ENCODE data around the gene SCIN. TPM values are rescaled to one million over a fixed set of nuclear protein-coding genes. Genes with fewer than 3 reads are reported as not detected.

Gene SCIN
- total RNA-seq, 2 experiments from 2014 or later, result 1.6 to 1.7 TPM

GRCh38 chr7:12601302-12601869 is 30.9 kb downstream of the SCIN start:
- no peak for DNase-seq
- Mint-ChIP-seq H3K4me1 (no peaks in the 10 kb centered on the region), H3K27me3 (no peaks in the 10 kb centered on the region), H3K36me3 (ENCODE audit: low read depth) (no peaks in the 10 kb centered on the region), H3K9me3 (no peaks in the 10 kb centered on the region), H3K27ac (no peak overlapping the region), H3K4me3 (no peak overlapping the region)
- POLR2A ChIA-PET, result no interaction called here
- CTCF ChIA-PET, result no interaction called here

DNA sequence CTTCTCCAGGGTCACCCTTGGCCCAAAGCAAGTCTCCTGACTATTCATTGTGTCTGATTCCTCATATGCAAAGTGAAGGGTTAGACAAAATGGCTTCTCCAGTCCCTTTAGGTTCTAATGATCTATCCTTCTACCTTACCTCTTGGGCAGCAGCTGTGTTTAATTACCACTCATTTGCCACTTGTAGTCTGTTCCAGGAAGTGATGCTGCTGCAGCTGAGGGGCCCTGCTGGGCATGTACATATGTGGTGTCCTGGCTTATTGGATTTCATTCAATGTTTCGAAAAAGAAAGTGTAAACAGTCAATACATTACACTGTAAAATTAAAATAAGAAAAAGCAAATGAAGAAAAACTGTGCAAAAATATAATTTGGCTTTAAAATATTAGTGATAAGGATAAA is 36.6 kb downstream of the SCIN start:
- Mint-ChIP-seq H3K36me3 (ENCODE audit: low read depth) (no peaks in the 10 kb centered on the region), H3K4me1 (no peaks in the 10 kb centered on the region), H3K4me3 (no peak overlapping the region), H3K27me3 (peaks cover 5% of the 10 kb centered on the region), H3K9me3 (no peaks in the 10 kb centered on the region), H3K27ac (no peak overlapping the region)
- POLR2A ChIA-PET, result no interaction called here
- CTCF ChIA-PET, result no interaction called here
- no peak for DNase-seq

- no peak overlapping the region for H3K27ac Mint-ChIP-seq
- ChIA-PET CTCF (no interaction called here), POLR2A (no interaction called here)
- DNase-seq, result no peak
- no peaks in the 10 kb centered on the region for H3K4me1 Mint-ChIP-seq
- no peaks in the 10 kb centered on the region for H3K36me3 Mint-ChIP-seq (ENCODE audit: low read depth)
- H3K9me3 Mint-ChIP-seq, result no peaks in the 10 kb centered on the region
- H3K4me3 Mint-ChIP-seq, result no peak overlapping the region
- peaks cover 5% of the 10 kb centered on the region for H3K27me3 Mint-ChIP-seq
Observed at GRCh38 chr7:12609561-12609960, 39.0 kb downstream of the SCIN start.

DNA sequence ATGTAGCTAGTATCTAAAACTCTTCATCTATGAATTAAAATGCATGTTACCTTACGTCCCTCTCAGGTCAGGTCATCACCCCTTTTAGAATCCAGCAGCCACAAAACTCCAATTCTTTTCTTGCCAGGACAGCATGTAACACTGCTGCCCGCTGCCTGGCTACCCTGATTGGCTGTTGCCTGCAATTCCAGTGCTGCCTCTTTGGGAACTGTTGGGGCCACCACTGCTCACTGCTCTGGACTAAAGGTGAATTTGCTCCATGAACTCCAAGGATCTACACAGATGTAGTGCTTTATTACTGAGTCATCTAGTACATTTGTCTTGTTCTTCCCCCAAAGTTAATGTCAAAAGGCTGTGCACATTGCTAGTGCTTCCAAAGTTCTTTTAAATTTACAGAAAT is 40.4 kb downstream of the SCIN start:
- H3K4me3 Mint-ChIP-seq, result no peak overlapping the region
- H3K36me3 Mint-ChIP-seq (ENCODE audit: low read depth), result no peaks in the 10 kb centered on the region
- POLR2A ChIA-PET, result no interaction called here
- no peak overlapping the region for H3K27ac Mint-ChIP-seq
- CTCF ChIA-PET, result interaction anchor here (1.0 kb wide), 1 partner anchor 17 kb away, joined by 3 read pairs; no protein-coding TSS in a partner anchor
- H3K9me3 Mint-ChIP-seq, result no peaks in the 10 kb centered on the region
- peaks cover 8% of the 10 kb centered on the region for H3K27me3 Mint-ChIP-seq
- DNase-seq, result no peak
- H3K4me1 Mint-ChIP-seq, result no peaks in the 10 kb centered on the region

GRCh38 chr7:12612622-12613021 is 42.1 kb downstream of the SCIN start:
- Mint-ChIP-seq H3K9me3 (no peaks in the 10 kb centered on the region), H3K27ac (no peak overlapping the region), H3K4me3 (no peak overlapping the region), H3K4me1 (no peaks in the 10 kb centered on the region), H3K27me3 (peaks cover 8% of the 10 kb centered on the region), H3K36me3 (ENCODE audit: low read depth) (no peaks in the 10 kb centered on the region)
- CTCF ChIA-PET, result no interaction called here
- no peak for DNase-seq
- POLR2A ChIA-PET, result no interaction called here

- no peaks in the 10 kb centered on the region for H3K4me1 Mint-ChIP-seq
- H3K36me3 Mint-ChIP-seq (ENCODE audit: low read depth), result no peaks in the 10 kb centered on the region
- H3K27ac Mint-ChIP-seq, result no peak overlapping the region
- DNase-seq, result no peak
- ChIA-PET CTCF (no interaction called here), POLR2A (no interaction called here)
- H3K27me3 Mint-ChIP-seq, result peaks cover 3% of the 10 kb centered on the region
- no peaks in the 10 kb centered on the region for H3K9me3 Mint-ChIP-seq
- H3K4me3 Mint-ChIP-seq, result no peak overlapping the region
Observed at GRCh38 chr7:12619461-12620069, 49.0 kb downstream of the SCIN start.

DNA sequence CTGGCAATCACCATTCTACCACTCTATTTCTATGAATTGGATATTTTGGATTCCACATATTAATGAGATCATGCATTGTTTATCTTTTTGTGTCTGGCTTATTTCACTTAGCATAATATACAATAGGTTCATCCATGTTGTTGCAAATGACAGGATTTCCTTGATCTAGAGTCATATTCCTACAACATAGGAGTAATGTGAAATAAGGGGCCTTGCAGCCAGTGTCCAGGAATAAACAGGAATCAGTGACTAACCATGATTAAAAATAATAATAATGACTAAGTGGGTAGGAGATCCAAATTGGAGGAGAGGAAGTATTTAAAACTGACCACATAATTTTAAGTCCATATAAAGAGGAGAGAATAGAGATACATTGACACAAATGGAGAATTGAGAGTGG is 49.9 kb downstream of the SCIN start:
- H3K4me1 Mint-ChIP-seq, result no peaks in the 10 kb centered on the region
- ChIA-PET POLR2A (no interaction called here), CTCF (no interaction called here)
- no peaks in the 10 kb centered on the region for H3K36me3 Mint-ChIP-seq (ENCODE audit: low read depth)
- H3K27ac Mint-ChIP-seq, result no peak overlapping the region
- H3K9me3 Mint-ChIP-seq, result no peaks in the 10 kb centered on the region
- no peak overlapping the region for H3K4me3 Mint-ChIP-seq
- no peak for DNase-seq
- H3K27me3 Mint-ChIP-seq, result peaks cover under 1% of the 10 kb centered on the region

- CTCF ChIA-PET, result interaction anchor here (1.0 kb wide), 1 partner anchor 13 kb away, joined by 3 read pairs; no protein-coding TSS in a partner anchor
- Mint-ChIP-seq H3K4me1 (no peaks in the 10 kb centered on the region), H3K27me3 (peaks cover 5% of the 10 kb centered on the region), H3K9me3 (no peaks in the 10 kb centered on the region), H3K36me3 (ENCODE audit: low read depth) (no peaks in the 10 kb centered on the region), H3K27ac (no peak overlapping the region), H3K4me3 (no peak overlapping the region)
- POLR2A ChIA-PET, result no interaction called here
- DNase-seq, result no peak
Observed at GRCh38 chr7:12623223-12623622, 52.7 kb downstream of the SCIN start.

DNA sequence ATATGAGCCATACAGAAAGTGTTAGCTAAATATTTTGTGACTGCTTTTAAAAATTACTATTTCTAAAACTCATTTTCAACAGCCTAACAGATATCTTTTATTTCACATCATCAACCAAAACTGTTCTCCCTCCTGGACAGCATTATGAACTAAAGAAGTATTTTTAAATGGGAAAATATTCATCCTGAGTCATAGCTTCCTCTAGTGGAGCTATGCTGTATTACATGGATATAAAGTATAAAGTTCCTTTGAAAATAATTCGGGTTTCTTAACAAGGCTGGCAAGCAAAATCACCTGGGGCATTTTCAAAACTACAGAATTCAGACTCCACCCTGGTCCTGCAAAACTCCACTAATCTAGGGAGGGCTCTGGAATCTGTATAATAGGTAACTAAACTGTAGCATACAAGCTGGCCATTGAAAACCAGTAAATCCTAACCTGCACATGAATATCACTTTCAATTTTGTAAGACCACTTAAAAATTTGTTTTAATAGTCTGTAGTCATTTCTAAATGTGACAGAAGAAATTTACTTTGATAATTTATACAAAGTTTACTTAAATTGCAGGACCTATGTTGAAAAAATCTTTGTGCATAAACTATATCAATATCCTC is 53.5 kb downstream of the SCIN start:
- CTCF ChIA-PET, result interaction anchor here (1.0 kb wide), 1 partner anchor 12 kb away, joined by 3 read pairs; no protein-coding TSS in a partner anchor
- no peak overlapping the region for H3K27ac Mint-ChIP-seq
- H3K9me3 Mint-ChIP-seq, result no peaks in the 10 kb centered on the region
- peaks cover 5% of the 10 kb centered on the region for H3K27me3 Mint-ChIP-seq
- no peaks in the 10 kb centered on the region for H3K4me1 Mint-ChIP-seq
- H3K4me3 Mint-ChIP-seq, result no peak overlapping the region
- H3K36me3 Mint-ChIP-seq (ENCODE audit: low read depth), result no peaks in the 10 kb centered on the region
- DNase-seq, result no peak
- POLR2A ChIA-PET, result no interaction called here

GRCh38 chr7:12625836-12626235 is 55.3 kb downstream of the SCIN start:
- H3K9me3 Mint-ChIP-seq, result no peaks in the 10 kb centered on the region
- CTCF ChIA-PET, result interaction anchor here (0.6 to 1.8 kb wide), 3 partner anchors 10 to 101 kb away, joined by 3 to 5 read pairs (median 3); no protein-coding TSS in a partner anchor
- H3K27me3 Mint-ChIP-seq, result peaks cover 5% of the 10 kb centered on the region
- no peak overlapping the region for H3K27ac Mint-ChIP-seq
- no peaks in the 10 kb centered on the region for H3K36me3 Mint-ChIP-seq (ENCODE audit: low read depth)
- H3K4me1 Mint-ChIP-seq, result no peaks in the 10 kb centered on the region
- no peak overlapping the region for H3K4me3 Mint-ChIP-seq
- DNase-seq, result no peak
- POLR2A ChIA-PET, result no interaction called here

- peaks cover 7% of the 10 kb centered on the region for H3K27me3 Mint-ChIP-seq
Observed at GRCh38 chr7:12629816-12630512, 59.4 kb downstream of the SCIN start.

DNA sequence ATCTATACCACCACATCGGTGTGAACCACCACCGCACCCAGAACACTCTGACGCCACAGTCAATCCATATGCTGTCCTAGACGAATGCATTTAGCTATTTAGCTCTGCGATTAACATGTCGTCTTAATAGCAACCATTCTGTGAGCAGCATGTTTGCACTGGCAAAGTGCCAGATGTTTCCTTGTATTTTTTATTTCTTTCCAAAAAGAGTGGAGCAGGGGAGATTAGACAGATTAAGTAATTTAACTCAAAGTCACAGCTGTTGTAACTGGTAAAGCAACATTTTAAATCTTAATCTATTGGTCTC is 59.9 kb downstream of the SCIN start:
- Mint-ChIP-seq H3K4me1 (peaks cover 11% of the 10 kb centered on the region), H3K27ac (no peak overlapping the region), H3K36me3 (ENCODE audit: low read depth) (no peaks in the 10 kb centered on the region), H3K9me3 (no peaks in the 10 kb centered on the region), H3K4me3 (no peak overlapping the region), H3K27me3 (peaks cover 7% of the 10 kb centered on the region)
- DNase-seq, result no peak
- ChIA-PET CTCF (no interaction called here), POLR2A (no interaction called here)

More at GRCh38 chr7:12629816-12630512, 59.4 kb downstream of the SCIN start:
- no peak for DNase-seq
- H3K27ac Mint-ChIP-seq, result no peak overlapping the region
- ChIA-PET CTCF (no interaction called here), POLR2A (no interaction called here)
- no peaks in the 10 kb centered on the region for H3K9me3 Mint-ChIP-seq
- H3K4me3 Mint-ChIP-seq, result no peak overlapping the region
- peaks cover 11% of the 10 kb centered on the region for H3K4me1 Mint-ChIP-seq
- no peaks in the 10 kb centered on the region for H3K36me3 Mint-ChIP-seq (ENCODE audit: low read depth)

- H3K36me3 Mint-ChIP-seq (ENCODE audit: low read depth), result no peaks in the 10 kb centered on the region
- H3K4me3 Mint-ChIP-seq, result no peak overlapping the region
- ChIA-PET CTCF (no interaction called here), POLR2A (no interaction called here)
- H3K27ac Mint-ChIP-seq, result no peak overlapping the region
- peaks cover 5% of the 10 kb centered on the region for H3K27me3 Mint-ChIP-seq
- no peaks in the 10 kb centered on the region for H3K9me3 Mint-ChIP-seq
- peaks cover 34% of the 10 kb centered on the region for H3K4me1 Mint-ChIP-seq
- DNase-seq, result no peak
Observed at GRCh38 chr7:12633582-12633981, 63.1 kb downstream of the SCIN start.
